Lower lobe of right lung (tissue), 2 donors: ENCODE results near the gene ZBTB8OS. TPM values are rescaled to one million over a fixed set of nuclear protein-coding genes. Genes with fewer than 3 reads are reported as not detected.

Source experiments
- ATAC-seq, 2 donors: fragments of 200-7000 bp; cut with Tn5 transposase; one replicate each; pipeline ENCODE4 v1.9.1; 2020 to 2022; ENCODE audit warnings: mild to moderate bottlenecking in 2 of 2, moderate library complexity in 2 of 2
- DNase-seq: peaks from one replicate; pipeline ENCODE4 v3.0.0-alpha.2; 2020
- H3K27ac ChIP-seq: fragments of 200-600 bp; one replicate; pipeline ENCODE4 v1.8.0; 2022
- H3K27me3 ChIP-seq: fragments of 200-600 bp; one replicate; pipeline ENCODE4 v1.8.0; 2022; ENCODE audit warnings: low read depth
- H3K36me3 ChIP-seq: fragments of 200-600 bp; one replicate; pipeline ENCODE4 v1.8.0; 2022; ENCODE audit warnings: mild to moderate bottlenecking
- H3K4me1 ChIP-seq: fragments of 200-600 bp; one replicate; pipeline ENCODE4 v1.8.0; 2022
- H3K4me3 ChIP-seq: fragments of 200-600 bp; one replicate; pipeline ENCODE4 v1.8.0; 2022; ENCODE audit warnings: mild to moderate bottlenecking
- H3K9me3 ChIP-seq: fragments of 200-600 bp; one replicate; pipeline ENCODE4 v1.8.0; 2022
- intact Hi-C: fragments of 100-400 bp; cut with DNase I; formaldehyde crosslinking; loops from one replicate; pipeline ENCODE4 v1.11.0; 2022
- total RNA-seq: library from RNA; stranded (reverse); fragmentation: NEBNext Ultra II Directional; extraction: Animal tissue kit (Norgen Biotek cat#: 25700); gene quantifications from one replicate; pipeline ENCODE4 v1.2.1, GENCODE V29; 2021
- TF ChIP-seq, protein P1 (sequence below): fragments of 200-600 bp; IDR thresholded peaks from one replicate; pipeline ENCODE4 v1.8.0; 2022; ENCODE audit warnings: antibody characterized with exemption, mild to moderate bottlenecking
- donor health status: DM: no; HTN: yes; CAD: no; lungs with severe emphysema.

Gene ZBTB8OS
- total RNA-seq, 1 donor from 2014 or later = 55.9 TPM

DNA sequence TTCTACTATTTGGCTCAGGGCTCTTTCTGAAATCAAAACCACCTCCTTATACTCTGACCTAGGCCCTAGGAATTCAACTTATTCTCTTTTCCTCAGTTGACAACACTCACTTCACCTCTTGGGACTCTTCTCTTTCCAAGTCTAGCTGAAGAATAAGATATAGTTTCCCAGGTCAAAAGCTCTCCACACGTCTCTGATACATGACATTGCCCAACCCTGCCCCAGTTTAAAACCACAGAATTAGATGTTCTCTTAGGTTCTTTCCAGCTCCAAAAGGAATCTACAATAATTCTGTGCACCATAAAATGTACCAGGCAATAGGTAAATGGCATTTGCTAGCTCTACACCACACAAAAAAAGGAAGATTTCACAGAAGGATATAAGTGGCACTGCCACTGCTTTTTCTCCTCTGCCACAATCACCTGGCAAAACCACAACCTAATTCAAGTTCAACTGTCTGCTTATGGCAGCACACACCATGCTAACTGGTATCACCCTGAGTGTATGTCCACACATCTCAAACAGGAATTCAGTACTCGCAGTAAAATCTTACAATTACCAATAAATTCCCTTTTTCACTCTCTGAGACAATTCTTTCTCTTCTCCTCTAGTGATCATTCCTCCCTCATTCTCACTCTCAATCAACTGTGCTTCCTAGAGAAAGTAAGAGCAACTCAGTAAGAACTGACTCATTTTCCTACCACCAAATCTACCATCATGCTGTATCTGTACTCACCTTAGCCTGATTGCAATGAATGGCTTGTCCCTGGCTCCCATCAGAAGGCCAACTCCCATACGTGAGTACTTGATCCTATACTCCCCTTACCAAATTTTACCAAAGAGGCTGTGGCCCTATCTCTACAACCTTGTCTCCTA, 27.3 kb downstream of the ZBTB8OS start:
- intact Hi-C loops = no loop called here
- Histone ChIP-seq H3K27ac (no peak overlapping the region), H3K9me3 (no peaks in the 10 kb centered on the region), H3K4me3 (no peak overlapping the region), H3K4me1 (no peaks in the 10 kb centered on the region), H3K27me3 (no peaks in the 10 kb centered on the region), H3K36me3 (peaks cover 48% of the 10 kb centered on the region)
- DNase-seq = no peak
- ATAC-seq = no peak
- TF ChIP-seq, protein P1, sequence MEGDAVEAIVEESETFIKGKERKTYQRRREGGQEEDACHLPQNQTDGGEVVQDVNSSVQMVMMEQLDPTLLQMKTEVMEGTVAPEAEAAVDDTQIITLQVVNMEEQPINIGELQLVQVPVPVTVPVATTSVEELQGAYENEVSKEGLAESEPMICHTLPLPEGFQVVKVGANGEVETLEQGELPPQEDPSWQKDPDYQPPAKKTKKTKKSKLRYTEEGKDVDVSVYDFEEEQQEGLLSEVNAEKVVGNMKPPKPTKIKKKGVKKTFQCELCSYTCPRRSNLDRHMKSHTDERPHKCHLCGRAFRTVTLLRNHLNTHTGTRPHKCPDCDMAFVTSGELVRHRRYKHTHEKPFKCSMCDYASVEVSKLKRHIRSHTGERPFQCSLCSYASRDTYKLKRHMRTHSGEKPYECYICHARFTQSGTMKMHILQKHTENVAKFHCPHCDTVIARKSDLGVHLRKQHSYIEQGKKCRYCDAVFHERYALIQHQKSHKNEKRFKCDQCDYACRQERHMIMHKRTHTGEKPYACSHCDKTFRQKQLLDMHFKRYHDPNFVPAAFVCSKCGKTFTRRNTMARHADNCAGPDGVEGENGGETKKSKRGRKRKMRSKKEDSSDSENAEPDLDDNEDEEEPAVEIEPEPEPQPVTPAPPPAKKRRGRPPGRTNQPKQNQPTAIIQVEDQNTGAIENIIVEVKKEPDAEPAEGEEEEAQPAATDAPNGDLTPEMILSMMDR = no peak

DNA sequence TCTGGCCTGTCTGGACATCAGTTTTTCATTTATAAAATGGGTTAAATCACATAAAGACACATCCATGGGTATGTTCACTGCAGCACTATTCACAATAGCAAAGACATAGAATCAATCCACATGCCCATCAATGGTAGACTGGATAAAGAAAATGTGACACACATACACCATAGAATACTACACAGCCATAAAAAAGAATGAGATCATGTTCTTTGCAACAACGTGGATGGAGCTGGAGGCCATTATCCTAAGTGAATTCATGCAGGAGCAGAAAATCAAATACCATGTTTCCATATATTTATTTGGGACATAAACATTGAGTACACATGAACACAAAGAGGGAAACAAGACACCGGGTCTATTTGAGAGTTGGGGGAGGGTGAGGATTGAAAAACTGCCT, 28.1 kb downstream of the ZBTB8OS start:
- H3K27me3 ChIP-seq = no peaks in the 10 kb centered on the region
- H3K36me3 ChIP-seq = peaks cover 40% of the 10 kb centered on the region
- ATAC-seq = no peak

DNA sequence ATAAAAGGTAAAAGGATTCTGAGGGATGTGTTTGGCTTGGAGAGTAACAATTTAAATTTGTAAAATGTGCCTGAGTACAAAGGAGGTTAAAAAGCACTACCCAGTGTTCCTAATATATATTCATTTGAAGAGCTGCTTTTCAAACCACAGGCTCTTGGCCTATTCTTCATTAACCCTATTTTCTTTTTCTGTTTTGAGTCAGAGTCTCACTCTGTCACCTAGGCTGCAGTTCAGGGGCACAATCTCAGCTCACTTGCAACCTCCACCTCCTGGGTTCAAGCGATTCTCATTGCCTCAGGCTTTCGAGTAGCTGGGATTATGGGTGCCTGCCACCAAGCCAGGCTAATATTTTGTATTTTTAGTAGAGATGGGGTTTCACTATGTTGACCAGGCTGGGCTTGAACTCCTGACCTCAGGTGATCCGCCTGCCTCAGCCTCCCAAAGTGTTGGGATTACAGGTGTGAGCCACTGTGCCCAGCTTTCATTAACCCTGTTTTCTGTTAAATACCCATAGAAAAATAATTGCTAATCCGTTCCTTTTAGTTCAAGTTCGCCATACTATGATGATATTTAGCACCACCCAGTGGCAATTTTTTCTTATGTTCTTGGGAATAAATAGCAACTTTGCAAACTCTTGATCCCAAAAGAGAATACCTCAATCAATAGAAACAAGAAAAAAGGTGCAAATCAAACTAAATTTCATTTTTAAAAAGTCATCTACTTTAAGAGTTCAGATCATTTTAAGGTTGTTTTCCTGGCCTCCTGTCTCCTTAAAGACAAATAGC, 30.5 kb downstream of the ZBTB8OS start:
- H3K27me3 ChIP-seq = no peaks in the 10 kb centered on the region
- ATAC-seq (no peak), DNase-seq (no peak)
- intact Hi-C loops = no loop called here
- TF ChIP-seq, protein P1 = no peak
- H3K4me1 ChIP-seq = no peaks in the 10 kb centered on the region
- H3K9me3 ChIP-seq = no peaks in the 10 kb centered on the region
- H3K36me3 ChIP-seq = peaks cover 26% of the 10 kb centered on the region
- H3K4me3 ChIP-seq = no peak overlapping the region
- no peak overlapping the region for H3K27ac ChIP-seq

More for the DNA sequence above, 28.1 kb downstream of the ZBTB8OS start:
- Histone ChIP-seq H3K27ac (no peak overlapping the region), H3K4me1 (no peaks in the 10 kb centered on the region), H3K4me3 (no peak overlapping the region), H3K9me3 (no peaks in the 10 kb centered on the region)
- DNase-seq = no peak
- intact Hi-C loops = no loop called here
- TF ChIP-seq, protein P1 = no peak

GRCh38 chr1:32618673-32619221, 31.6 kb downstream of the ZBTB8OS start:
- Histone ChIP-seq H3K4me3 (no peak overlapping the region), H3K27ac (no peak overlapping the region), H3K4me1 (no peaks in the 10 kb centered on the region), H3K9me3 (no peaks in the 10 kb centered on the region), H3K27me3 (no peaks in the 10 kb centered on the region), H3K36me3 (peaks cover 17% of the 10 kb centered on the region)
- intact Hi-C loops = no loop called here
- ATAC-seq (no peak), DNase-seq (no peak)
- TF ChIP-seq, protein P1 = no peak

GRCh38 chr1:32613472-32613871, 36.9 kb downstream of the ZBTB8OS start:
- DNase-seq = no peak
- H3K4me3 ChIP-seq = no peak overlapping the region
- no peak overlapping the region for H3K27ac ChIP-seq
- H3K36me3 ChIP-seq = no peaks in the 10 kb centered on the region
- H3K4me1 ChIP-seq = peaks cover 14% of the 10 kb centered on the region
- TF ChIP-seq, protein P1 = no peak
- ATAC-seq = no peak
- H3K9me3 ChIP-seq = no peaks in the 10 kb centered on the region
- no peaks in the 10 kb centered on the region for H3K27me3 ChIP-seq
- intact Hi-C loops = no loop called here
